RWPE2 (cell line): ENCODE data around the gene RNGTT.

ENCODE experiments used
- ATAC-seq: fragments of 200-7000 bp; cut with Tn5 transposase; 3 replicates; pipeline ENCODE4 v1.9.1; 2021; ENCODE audit warnings: low read depth
- DNase-seq: peaks from one replicate; pipeline ENCODE4 v3.0.0-alpha.2; 2020; ENCODE audit warnings: low spot score
- H3K27ac ChIP-seq: fragments of 450-650 bp; 2 replicates; pipeline ENCODE4 v1.5.1; 2017; ENCODE audit warnings: mild to moderate bottlenecking; ENCODE audit not compliant: poor library complexity, severe bottlenecking
- H3K27me3 ChIP-seq: fragments of 250-450 bp; sonication (Bioruptor Pico); 2 replicates; pipeline ENCODE4 v1.5.1; 2021; ENCODE audit warnings: mild to moderate bottlenecking, moderate library complexity; ENCODE audit not compliant: insufficient read depth, poor library complexity, severe bottlenecking
- H3K36me3 ChIP-seq: fragments of 250-450 bp; sonication (Bioruptor Pico); 2 replicates; pipeline ENCODE4 v1.5.1; 2020; ENCODE audit warnings: low read depth, mild to moderate bottlenecking, moderate library complexity
- H3K4me1 ChIP-seq: fragments of 250-450 bp; sonication (Bioruptor Pico); 2 replicates; pipeline ENCODE4 v1.5.1; 2021; ENCODE audit warnings: mild to moderate bottlenecking, moderate library complexity; ENCODE audit not compliant: insufficient read depth, poor library complexity, severe bottlenecking
- H3K4me3 ChIP-seq: fragments of 250-450 bp; sonication (Bioruptor Pico); 2 replicates; pipeline ENCODE4 v1.5.1; 2021; ENCODE audit warnings: mild to moderate bottlenecking, moderate library complexity; ENCODE audit not compliant: severe bottlenecking
- H3K9me3 ChIP-seq: fragments of 250-450 bp; sonication (Bioruptor Pico); 2 replicates; pipeline ENCODE4 v1.5.1; 2021; ENCODE audit warnings: mild to moderate bottlenecking, moderate library complexity; ENCODE audit not compliant: severe bottlenecking
- CTCF ChIP-seq: fragments of 450-650 bp; IDR thresholded peaks from one replicate; pipeline ENCODE4 v1.5.1; 2017; ENCODE audit warnings: mild to moderate bottlenecking, moderate library complexity; ENCODE audit not compliant: poor library complexity, severe bottlenecking

Gene RNGTT

GRCh38 chr6:88749849-88750248, 213.6 kb downstream of the RNGTT start:
- H3K27me3 ChIP-seq: no peaks in the 10 kb centered on the region
- no peaks in the 10 kb centered on the region for H3K4me1 ChIP-seq
- H3K9me3 ChIP-seq: peaks cover 1% of the 10 kb centered on the region
- H3K36me3 ChIP-seq: no peaks in the 10 kb centered on the region
- H3K27ac ChIP-seq: no peak overlapping the region
- ATAC-seq (peak; percentile 52; the same call in 1 of the 3 replicates), DNase-seq (no peak)
- H3K4me3 ChIP-seq: no peak overlapping the region
- no peak for TF ChIP-seq CTCF

GRCh38 chr6:88748141-88748540, 215.3 kb downstream of the RNGTT start:
- no peak for DNase-seq

GRCh38 chr6:88741939-88742338, 221.5 kb downstream of the RNGTT start:
- no peaks in the 10 kb centered on the region for H3K27me3 ChIP-seq
- H3K4me3 ChIP-seq: no peak overlapping the region
- H3K36me3 ChIP-seq: no peaks in the 10 kb centered on the region
- no peaks in the 10 kb centered on the region for H3K4me1 ChIP-seq
- no peaks in the 10 kb centered on the region for H3K9me3 ChIP-seq
- DNase-seq (no peak), ATAC-seq (no peak)
- TF ChIP-seq CTCF: no peak
- H3K27ac ChIP-seq: no peak overlapping the region

More at GRCh38 chr6:88748141-88748540, 215.3 kb downstream of the RNGTT start:
- Histone ChIP-seq H3K4me1 (no peaks in the 10 kb centered on the region), H3K36me3 (no peaks in the 10 kb centered on the region), H3K4me3 (no peak overlapping the region), H3K27me3 (no peaks in the 10 kb centered on the region), H3K27ac (no peak overlapping the region), H3K9me3 (peaks cover 1% of the 10 kb centered on the region)
- TF ChIP-seq CTCF: no peak
- no peak for ATAC-seq

- no peak for TF ChIP-seq CTCF
- H3K4me1 ChIP-seq: no peaks in the 10 kb centered on the region
- H3K27me3 ChIP-seq: no peaks in the 10 kb centered on the region
- no peaks in the 10 kb centered on the region for H3K36me3 ChIP-seq
- DNase-seq: no peak
- H3K4me3 ChIP-seq: no peak overlapping the region
- no peak overlapping the region for H3K27ac ChIP-seq
- H3K9me3 ChIP-seq: no peaks in the 10 kb centered on the region
- ATAC-seq: no peak
Observed at GRCh38 chr6:88741071-88741470, 222.3 kb downstream of the RNGTT start.

GRCh38 chr6:88734544-88734943, 228.9 kb downstream of the RNGTT start:
- DNase-seq: no peak
- TF ChIP-seq CTCF: no peak
- H3K27ac ChIP-seq: no peak overlapping the region
- H3K9me3 ChIP-seq: no peaks in the 10 kb centered on the region
- H3K4me3 ChIP-seq: no peak overlapping the region
- H3K4me1 ChIP-seq: peaks cover 7% of the 10 kb centered on the region
- ATAC-seq: no peak
- H3K27me3 ChIP-seq: no peaks in the 10 kb centered on the region
- no peaks in the 10 kb centered on the region for H3K36me3 ChIP-seq
